ENCODE data around the gene PCSK5.
"Not testable (repeated sequence)": the region's sequence is repeated elsewhere in the genome, so short reads cannot be mapped to it uniquely, and the experiment has no call there.

PCSK5 gene

GRCh38 chr9:76297721-76298239, 407.3 kb downstream of the PCSK5 start:
- no peaks in the 10 kb centered on the region for H3K36me3 ChIP-seq (ENCODE audit: control insufficient read depth in 2 of 2, insufficient read depth in 2 of 2, low read length in 2 of 2)
- H3K9ac ChIP-seq (ENCODE audit: low read length in 2 of 2): peak overlapping the region in 1 of 2 donors; percentile 21
- H3K4me3 ChIP-seq (ENCODE audit: low read length in 2 of 2): peak overlapping the region in 1 of 2 donors; percentile 30
- peak overlapping the region; percentile 41 for H3K27ac ChIP-seq (ENCODE audit: low read length)
- H3K4me1 ChIP-seq (ENCODE audit: control insufficient read depth, insufficient read depth, low read length): peaks cover 12% of the 10 kb centered on the region
- no peaks in the 10 kb centered on the region for H3K9me3 ChIP-seq (ENCODE audit: control insufficient read depth in 2 of 2, low read length in 2 of 2)
- no peaks in the 10 kb centered on the region for H3K27me3 ChIP-seq (ENCODE audit: control insufficient read depth in 1 of 2, insufficient read depth in 2 of 2, low read length in 2 of 2)

- no peak overlapping the region for H3K4me3 ChIP-seq (ENCODE audit: low read length in 2 of 2)
- no peaks in the 10 kb centered on the region for H3K36me3 ChIP-seq (ENCODE audit: control insufficient read depth in 2 of 2, insufficient read depth in 2 of 2, low read length in 2 of 2)
- no peaks in the 10 kb centered on the region for H3K27me3 ChIP-seq (ENCODE audit: control insufficient read depth in 1 of 2, insufficient read depth in 2 of 2, low read length in 2 of 2)
- no peak overlapping the region for H3K27ac ChIP-seq (ENCODE audit: low read length)
- H3K4me1 ChIP-seq (ENCODE audit: control insufficient read depth, insufficient read depth, low read length): peaks cover 12% of the 10 kb centered on the region
- H3K9ac ChIP-seq (ENCODE audit: low read length in 2 of 2): no peak overlapping the region
- no peaks in the 10 kb centered on the region for H3K9me3 ChIP-seq (ENCODE audit: control insufficient read depth in 2 of 2, low read length in 2 of 2)
Observed at GRCh38 chr9:76298521-76299144, 408.2 kb downstream of the PCSK5 start.

GRCh38 chr9:76302543-76302942, 412.1 kb downstream of the PCSK5 start:
- Histone ChIP-seq H3K36me3 (ENCODE audit: control insufficient read depth in 2 of 2, insufficient read depth in 2 of 2, low read length in 2 of 2) (no peaks in the 10 kb centered on the region), H3K9me3 (ENCODE audit: control insufficient read depth in 2 of 2, low read length in 2 of 2) (no peaks in the 10 kb centered on the region), H3K9ac (ENCODE audit: low read length in 2 of 2) (no peak overlapping the region), H3K27ac (ENCODE audit: low read length) (no peak overlapping the region), H3K4me1 (ENCODE audit: control insufficient read depth, insufficient read depth, low read length) (peaks cover 8% of the 10 kb centered on the region), H3K27me3 (ENCODE audit: control insufficient read depth in 1 of 2, insufficient read depth in 2 of 2, low read length in 2 of 2) (no peaks in the 10 kb centered on the region), H3K4me3 (ENCODE audit: low read length in 2 of 2) (no peak overlapping the region)

- H3K27me3 ChIP-seq (ENCODE audit: control insufficient read depth in 1 of 2, insufficient read depth in 2 of 2, low read length in 2 of 2): no peaks in the 10 kb centered on the region
- H3K4me3 ChIP-seq (ENCODE audit: low read length in 2 of 2): no peak overlapping the region
- H3K4me1 ChIP-seq (ENCODE audit: control insufficient read depth, insufficient read depth, low read length): peaks cover 3% of the 10 kb centered on the region
- H3K27ac ChIP-seq (ENCODE audit: low read length): no peak overlapping the region
- H3K36me3 ChIP-seq (ENCODE audit: control insufficient read depth in 2 of 2, insufficient read depth in 2 of 2, low read length in 2 of 2): no peaks in the 10 kb centered on the region
- H3K9me3 ChIP-seq (ENCODE audit: control insufficient read depth in 2 of 2, low read length in 2 of 2): no peaks in the 10 kb centered on the region
- H3K9ac ChIP-seq (ENCODE audit: low read length in 2 of 2): no peak overlapping the region
Observed at GRCh38 chr9:76302947-76303550, 412.6 kb downstream of the PCSK5 start.

GRCh38 chr9:76307047-76307446, 416.6 kb downstream of the PCSK5 start:
- not testable (repeated sequence) for H3K27ac ChIP-seq (ENCODE audit: low read length); H3K36me3 ChIP-seq (ENCODE audit: control insufficient read depth in 2 of 2, insufficient read depth in 2 of 2, low read length in 2 of 2); H3K4me3 ChIP-seq (ENCODE audit: low read length in 2 of 2); H3K9ac ChIP-seq (ENCODE audit: low read length in 2 of 2); H3K4me1 ChIP-seq (ENCODE audit: control insufficient read depth, insufficient read depth, low read length); H3K27me3 ChIP-seq (ENCODE audit: control insufficient read depth in 1 of 2, insufficient read depth in 2 of 2, low read length in 2 of 2); H3K9me3 ChIP-seq (ENCODE audit: control insufficient read depth in 2 of 2, low read length in 2 of 2)

- Histone ChIP-seq H3K27me3 (ENCODE audit: control insufficient read depth in 1 of 2, insufficient read depth in 2 of 2, low read length in 2 of 2) (peaks cover 0 to 2% of the 10 kb centered on the region in 2 donors), H3K9me3 (ENCODE audit: control insufficient read depth in 2 of 2, low read length in 2 of 2) (no peaks in the 10 kb centered on the region), H3K4me3 (ENCODE audit: low read length in 2 of 2) (no peak overlapping the region), H3K36me3 (ENCODE audit: control insufficient read depth in 2 of 2, insufficient read depth in 2 of 2, low read length in 2 of 2) (no peaks in the 10 kb centered on the region), H3K27ac (ENCODE audit: low read length) (no peak overlapping the region), H3K4me1 (ENCODE audit: control insufficient read depth, insufficient read depth, low read length) (no peaks in the 10 kb centered on the region), H3K9ac (ENCODE audit: low read length in 2 of 2) (no peak overlapping the region)
Observed at GRCh38 chr9:76310577-76310976, 420.1 kb downstream of the PCSK5 start.

- Histone ChIP-seq H3K27me3 (ENCODE audit: control insufficient read depth in 1 of 2, insufficient read depth in 2 of 2, low read length in 2 of 2) (peaks cover 0 to 2% of the 10 kb centered on the region in 2 donors), H3K36me3 (ENCODE audit: control insufficient read depth in 2 of 2, insufficient read depth in 2 of 2, low read length in 2 of 2) (no peaks in the 10 kb centered on the region), H3K4me1 (ENCODE audit: control insufficient read depth, insufficient read depth, low read length) (no peaks in the 10 kb centered on the region), H3K9me3 (ENCODE audit: control insufficient read depth in 2 of 2, low read length in 2 of 2) (no peaks in the 10 kb centered on the region), H3K4me3 (ENCODE audit: low read length in 2 of 2) (no peak overlapping the region), H3K27ac (ENCODE audit: low read length) (no peak overlapping the region), H3K9ac (ENCODE audit: low read length in 2 of 2) (no peak overlapping the region)
Observed at GRCh38 chr9:76310991-76311390, 420.5 kb downstream of the PCSK5 start.

- Histone ChIP-seq H3K9ac (ENCODE audit: low read length in 2 of 2) (no peak overlapping the region), H3K27ac (ENCODE audit: low read length) (no peak overlapping the region), H3K27me3 (ENCODE audit: control insufficient read depth in 1 of 2, insufficient read depth in 2 of 2, low read length in 2 of 2) (peaks cover 0 to 2% of the 10 kb centered on the region in 2 donors), H3K4me3 (ENCODE audit: low read length in 2 of 2) (no peak overlapping the region), H3K9me3 (ENCODE audit: control insufficient read depth in 2 of 2, low read length in 2 of 2) (no peaks in the 10 kb centered on the region), H3K36me3 (ENCODE audit: control insufficient read depth in 2 of 2, insufficient read depth in 2 of 2, low read length in 2 of 2) (no peaks in the 10 kb centered on the region), H3K4me1 (ENCODE audit: control insufficient read depth, insufficient read depth, low read length) (no peaks in the 10 kb centered on the region)
Observed at GRCh38 chr9:76311537-76311936, 421.1 kb downstream of the PCSK5 start.

GRCh38 chr9:76313771-76314170, 423.3 kb downstream of the PCSK5 start:
- no peaks in the 10 kb centered on the region for H3K4me1 ChIP-seq (ENCODE audit: control insufficient read depth, insufficient read depth, low read length)
- no peak overlapping the region for H3K4me3 ChIP-seq (ENCODE audit: low read length in 2 of 2)
- no peaks in the 10 kb centered on the region for H3K9me3 ChIP-seq (ENCODE audit: control insufficient read depth in 2 of 2, low read length in 2 of 2)
- H3K27me3 ChIP-seq (ENCODE audit: control insufficient read depth in 1 of 2, insufficient read depth in 2 of 2, low read length in 2 of 2): no peaks in the 10 kb centered on the region
- no peaks in the 10 kb centered on the region for H3K36me3 ChIP-seq (ENCODE audit: control insufficient read depth in 2 of 2, insufficient read depth in 2 of 2, low read length in 2 of 2)
- H3K27ac ChIP-seq (ENCODE audit: low read length): no peak overlapping the region
- H3K9ac ChIP-seq (ENCODE audit: low read length in 2 of 2): no peak overlapping the region

GRCh38 chr9:76314321-76314720, 423.8 kb downstream of the PCSK5 start:
- no peak overlapping the region for H3K27ac ChIP-seq (ENCODE audit: low read length)
- no peak overlapping the region for H3K9ac ChIP-seq (ENCODE audit: low read length in 2 of 2)
- no peak overlapping the region for H3K4me3 ChIP-seq (ENCODE audit: low read length in 2 of 2)
- no peaks in the 10 kb centered on the region for H3K9me3 ChIP-seq (ENCODE audit: control insufficient read depth in 2 of 2, low read length in 2 of 2)
- no peaks in the 10 kb centered on the region for H3K4me1 ChIP-seq (ENCODE audit: control insufficient read depth, insufficient read depth, low read length)
- no peaks in the 10 kb centered on the region for H3K27me3 ChIP-seq (ENCODE audit: control insufficient read depth in 1 of 2, insufficient read depth in 2 of 2, low read length in 2 of 2)
- no peaks in the 10 kb centered on the region for H3K36me3 ChIP-seq (ENCODE audit: control insufficient read depth in 2 of 2, insufficient read depth in 2 of 2, low read length in 2 of 2)

- H3K9ac ChIP-seq (ENCODE audit: low read length in 2 of 2): no peak overlapping the region
- H3K36me3 ChIP-seq (ENCODE audit: control insufficient read depth in 2 of 2, insufficient read depth in 2 of 2, low read length in 2 of 2): no peaks in the 10 kb centered on the region
- H3K4me3 ChIP-seq (ENCODE audit: low read length in 2 of 2): no peak overlapping the region
- H3K4me1 ChIP-seq (ENCODE audit: control insufficient read depth, insufficient read depth, low read length): no peaks in the 10 kb centered on the region
- H3K9me3 ChIP-seq (ENCODE audit: control insufficient read depth in 2 of 2, low read length in 2 of 2): no peaks in the 10 kb centered on the region
- H3K27me3 ChIP-seq (ENCODE audit: control insufficient read depth in 1 of 2, insufficient read depth in 2 of 2, low read length in 2 of 2): no peaks in the 10 kb centered on the region
- H3K27ac ChIP-seq (ENCODE audit: low read length): no peak overlapping the region
Observed at GRCh38 chr9:76316069-76316468, 425.6 kb downstream of the PCSK5 start.
